Right lobe of liver (tissue), 6 donors: ENCODE measurements around the gene WASF1. TPM values are rescaled to one million over a fixed set of nuclear protein-coding genes. Genes with fewer than 3 reads are reported as not detected.
A peak's percentile ranks its signal among the peaks of the same experiment; 100 is the strongest.

Source experiments
- ATAC-seq, 4 donors: fragments of 200-7000 bp; cut with Tn5 transposase; one replicate each; pipeline ENCODE4 v1.9.1; 2020; ENCODE audit warnings: mild to moderate bottlenecking in 4 of 4, moderate library complexity in 4 of 4
- DNase-seq, 3 donors: peaks; one replicate each; pipeline ENCODE4 v3.0.0-alpha.2; 2020
- H3K27ac ChIP-seq, 3 donors: fragments of 200-600 bp; one replicate each; pipeline ENCODE4 v1.8.0; 2022
- H3K27me3 ChIP-seq, 2 donors: fragments of 200-600 bp; one replicate each; pipeline ENCODE4 v1.8.0; 2022
- H3K36me3 ChIP-seq, 4 donors: fragments of 200-600 bp; sonication (generic) in 1 of 4; one replicate each; pipeline versions ENCODE4 v1.5.1 to v1.8.0; 2017 to 2022; ENCODE audit warnings: control low read depth in 1 of 4
- H3K4me1 ChIP-seq, 4 donors: fragments of 200-600 bp; sonication (generic) in 1 of 4; one replicate each; pipeline versions ENCODE4 v1.5.1 to v1.8.0; 2017 to 2022; ENCODE audit warnings: control low read depth in 1 of 4
- H3K4me3 ChIP-seq, 3 donors: fragments of 200-600 bp; one replicate each; pipeline ENCODE4 v1.8.0; 2022
- H3K9me3 ChIP-seq, 4 donors: fragments of 200-600 bp; sonication (generic) in 1 of 4; one replicate each; pipeline versions ENCODE4 v1.5.1 to v1.8.0; 2017 to 2022; ENCODE audit warnings: control low read depth in 1 of 4
- POLR2A ChIP-seq: fragments of 450-650 bp; IDR thresholded peaks from one replicate; pipeline ENCODE4 v1.6.1; 2017; ENCODE audit warnings: antibody characterized with exemption, mild to moderate bottlenecking
- WGBS: methylation state at CpG from one replicate; pipeline ENCODE4 v1.1.6; 2018; ENCODE audit warnings: low coverage, low lambda C conversion rate; ENCODE audit not compliant: insufficient coverage; ENCODE audit errors: missing lambda C conversion rate; 5-methylcytosine and 5-hydroxymethylcytosine counted together
- intact Hi-C, 2 donors: fragments of 100-400 bp; cut with DNase I; formaldehyde crosslinking; loops; one replicate each; pipeline versions ENCODE4 v1.11.2 to v1.14.1; 2022
- total RNA-seq, 6 experiments: library from RNA; depleted of rRNA in 2 of 6; stranded (reverse); fragments of >200 nt in 2 of 6; fragmentation: NEBNext Ultra II Directional in 3 of 6; extraction: Animal tissue kit (Norgen Biotek cat#: 25700) in 3 of 6; gene quantifications; one replicate each; pipeline versions ENCODE4 v1.1.0 to v1.2.4, GENCODE V29; 2016 to 2023
- TF ChIP-seq, protein P1 (sequence below), 4 donors: fragments of 200-600 bp in 3 of 4; fragments of 450-650 bp in 1 of 4; IDR thresholded peaks; one replicate each; pipeline versions ENCODE4 v1.5.1 to v1.8.0; 2016 to 2022; ENCODE audit warnings: antibody characterized with exemption in 4 of 4, mild to moderate bottlenecking in 2 of 4
- donor health status: DM: no; HTN: yes; CAD: no.
- donor health status: DM: no; HTN: no; CAD: no.
- donor health status: DM: no; HTN: no; CAD: no.
- donor health status: DM: no; HTN: yes; CAD: no.
- donor health status: DM: no; HTN: yes; CAD: no.

The WASF1 gene
- total RNA-seq, 6 experiments from 2014 or later = 3.6 to 6.6 (median 4.8) TPM

DNA sequence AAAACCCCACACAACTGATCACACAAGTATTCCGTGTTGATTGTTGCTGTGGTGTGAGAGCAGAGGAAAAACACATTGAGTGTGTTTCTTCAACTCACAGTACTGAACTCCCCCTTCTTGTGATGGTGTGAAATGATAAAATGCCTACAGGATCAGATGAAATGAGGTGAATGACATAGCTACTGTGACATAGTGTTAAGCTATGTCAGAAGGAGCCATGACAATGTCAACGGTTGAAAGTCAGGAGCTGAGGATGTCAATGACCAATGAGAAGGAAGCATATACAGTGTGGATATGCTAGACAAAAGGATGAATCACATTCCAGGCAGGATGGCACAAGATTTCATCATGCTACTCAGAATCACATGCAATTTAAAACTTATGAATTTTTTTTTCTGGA lies 38.8 kb downstream of the WASF1 start:
- intact Hi-C loops = no loop called here
- Histone ChIP-seq H3K4me3 (no peak overlapping the region), H3K4me1 (no peaks in the 10 kb centered on the region), H3K27ac (no peak overlapping the region), H3K36me3 (no peaks in the 10 kb centered on the region), H3K27me3 (no peaks in the 10 kb centered on the region), H3K9me3 (no peaks in the 10 kb centered on the region)
- ATAC-seq = no peak
- no peak for TF ChIP-seq POLR2A
- TF ChIP-seq, protein P1, sequence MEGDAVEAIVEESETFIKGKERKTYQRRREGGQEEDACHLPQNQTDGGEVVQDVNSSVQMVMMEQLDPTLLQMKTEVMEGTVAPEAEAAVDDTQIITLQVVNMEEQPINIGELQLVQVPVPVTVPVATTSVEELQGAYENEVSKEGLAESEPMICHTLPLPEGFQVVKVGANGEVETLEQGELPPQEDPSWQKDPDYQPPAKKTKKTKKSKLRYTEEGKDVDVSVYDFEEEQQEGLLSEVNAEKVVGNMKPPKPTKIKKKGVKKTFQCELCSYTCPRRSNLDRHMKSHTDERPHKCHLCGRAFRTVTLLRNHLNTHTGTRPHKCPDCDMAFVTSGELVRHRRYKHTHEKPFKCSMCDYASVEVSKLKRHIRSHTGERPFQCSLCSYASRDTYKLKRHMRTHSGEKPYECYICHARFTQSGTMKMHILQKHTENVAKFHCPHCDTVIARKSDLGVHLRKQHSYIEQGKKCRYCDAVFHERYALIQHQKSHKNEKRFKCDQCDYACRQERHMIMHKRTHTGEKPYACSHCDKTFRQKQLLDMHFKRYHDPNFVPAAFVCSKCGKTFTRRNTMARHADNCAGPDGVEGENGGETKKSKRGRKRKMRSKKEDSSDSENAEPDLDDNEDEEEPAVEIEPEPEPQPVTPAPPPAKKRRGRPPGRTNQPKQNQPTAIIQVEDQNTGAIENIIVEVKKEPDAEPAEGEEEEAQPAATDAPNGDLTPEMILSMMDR (IDR thresholded peaks at IDR 0.05) = no peak
- WGBS = 80% methylated on average over 2 of the region's 2 CpGs
- DNase-seq = no peak

DNA sequence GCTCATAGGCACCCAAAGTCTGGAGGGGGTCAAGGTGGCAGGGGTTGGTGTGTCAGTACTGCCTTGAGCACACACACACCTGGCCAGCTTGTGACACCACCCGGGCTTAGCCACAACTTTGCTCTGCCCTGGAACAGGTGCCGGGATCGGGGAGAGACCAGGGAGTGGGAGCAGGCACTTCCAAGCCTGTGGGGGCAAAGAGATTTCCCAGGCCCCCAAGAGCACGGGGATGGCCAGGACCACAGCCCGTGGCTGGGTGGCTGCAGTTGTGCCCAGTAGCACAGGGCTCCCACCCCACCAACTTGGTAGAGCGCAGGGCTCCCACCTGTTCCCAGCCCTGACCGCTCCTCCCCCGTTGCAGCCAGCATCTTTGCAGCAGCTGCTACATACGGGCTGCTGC lies 40.4 kb downstream of the WASF1 start:
- TF ChIP-seq POLR2A = no peak
- TF ChIP-seq, protein P1 (IDR thresholded peaks at IDR 0.05) = no peak
- intact Hi-C loops = no loop called here
- no peaks in the 10 kb centered on the region for H3K36me3 ChIP-seq
- WGBS = 83% methylated on average over 1 of the region's 9 CpGs
- ATAC-seq = peak in 1 of 4 donors; percentile 13
- H3K4me1 ChIP-seq = no peaks in the 10 kb centered on the region
- H3K9me3 ChIP-seq = no peaks in the 10 kb centered on the region
- H3K27me3 ChIP-seq = no peaks in the 10 kb centered on the region
- H3K27ac ChIP-seq = no peak overlapping the region
- H3K4me3 ChIP-seq = no peak overlapping the region
- DNase-seq = peak in 1 of 3 donors; percentile 43

DNA sequence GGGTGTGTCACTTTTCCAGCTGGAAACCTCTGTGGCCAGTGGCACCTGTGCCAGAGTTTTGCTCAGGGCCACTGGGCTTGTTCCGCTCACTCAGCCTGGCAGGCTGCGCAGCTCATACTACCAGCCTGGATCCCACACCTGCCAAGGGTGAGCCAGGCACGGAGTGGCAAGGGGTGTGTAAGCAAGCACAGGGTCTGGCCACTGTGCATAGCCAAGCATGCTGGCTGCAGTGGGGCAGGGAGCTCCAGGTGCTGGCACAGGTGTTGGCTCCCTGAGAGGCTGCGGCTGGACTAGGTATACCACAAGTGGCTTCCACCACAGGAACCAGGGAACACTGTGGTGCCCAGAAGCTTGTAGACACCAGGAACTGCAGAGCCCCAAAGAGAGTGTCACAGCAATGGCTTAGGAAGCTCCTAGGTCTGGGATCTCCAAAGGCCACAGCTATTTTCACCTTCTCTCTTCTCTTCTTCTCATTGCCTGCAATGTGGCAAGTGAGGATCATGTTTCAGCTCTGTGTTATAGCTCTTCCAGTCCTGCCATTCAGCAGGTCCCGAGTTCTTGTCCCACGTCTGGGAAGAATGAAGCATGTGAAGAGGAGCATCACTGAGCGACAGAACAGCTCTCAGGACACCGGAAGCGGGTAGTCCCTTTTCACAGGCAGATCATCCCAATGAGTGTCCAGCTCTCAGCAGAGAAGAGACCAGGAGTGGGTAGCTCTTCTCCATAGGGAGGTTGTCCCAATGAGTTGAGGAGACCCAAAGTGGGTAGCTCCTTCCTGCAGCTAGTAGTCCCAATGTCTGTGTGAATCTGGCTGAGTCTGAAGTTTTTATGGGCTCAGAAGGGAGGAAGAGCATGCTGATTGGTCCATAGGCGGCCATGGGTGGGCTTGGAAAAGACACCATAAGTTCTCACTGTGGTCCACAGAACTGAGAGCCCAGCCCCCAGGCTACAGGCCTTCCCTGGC lies 41.3 kb downstream of the WASF1 start:
- peak in 1 of 3 donors; percentile 37 for DNase-seq
- no peaks in the 10 kb centered on the region for H3K27me3 ChIP-seq
- 96% methylated on average over 4 of the region's 10 CpGs for WGBS
- intact Hi-C loops = no loop called here
- H3K9me3 ChIP-seq = no peaks in the 10 kb centered on the region
- TF ChIP-seq POLR2A = no peak
- TF ChIP-seq, protein P1 (IDR thresholded peaks at IDR 0.05) = no peak
- no peaks in the 10 kb centered on the region for H3K4me1 ChIP-seq
- H3K4me3 ChIP-seq = no peak overlapping the region
- H3K27ac ChIP-seq = no peak overlapping the region
- no peaks in the 10 kb centered on the region for H3K36me3 ChIP-seq
- no peak for ATAC-seq

DNA sequence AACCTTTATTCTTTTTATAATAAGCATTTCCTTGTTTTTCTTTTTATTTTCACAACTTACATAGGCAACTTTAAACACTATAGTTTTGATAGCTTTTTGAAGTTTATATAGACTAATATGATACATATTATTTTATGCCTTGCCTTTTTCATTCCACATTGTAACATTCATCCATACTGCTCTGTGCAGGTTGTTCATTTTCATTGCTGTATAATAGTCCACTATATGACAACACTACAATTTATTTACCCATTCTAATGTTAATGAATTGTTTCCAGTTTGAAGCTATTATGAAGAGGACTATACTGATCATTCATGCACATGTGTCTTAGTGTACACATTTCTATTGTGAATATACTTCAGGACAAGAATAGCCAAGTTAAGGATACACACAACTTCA lies 49.1 kb downstream of the WASF1 start:
- TF ChIP-seq, protein P1 (IDR thresholded peaks at IDR 0.05) = no peak
- TF ChIP-seq POLR2A = no peak
- Histone ChIP-seq H3K9me3 (no peaks in the 10 kb centered on the region), H3K27ac (no peak overlapping the region), H3K36me3 (no peaks in the 10 kb centered on the region), H3K4me1 (no peaks in the 10 kb centered on the region), H3K4me3 (no peak overlapping the region), H3K27me3 (no peaks in the 10 kb centered on the region)
- ATAC-seq (no peak), DNase-seq (no peak)
- intact Hi-C loops = no loop called here
